DMS53 treated with DMSO at 0.1 percent for 48 hours (cell line): Measurements from ENCODE around the gene SRGAP3.

Source experiments
- DNase-seq: peaks from one replicate; lab custom pipeline; 2025; ENCODE audit not compliant: unreplicated experiment; lab: John Stamatoyannopoulos, UW

The SRGAP3 gene

GRCh38 chr3:9180764-9181117 lies 68.7 kb downstream of the SRGAP3 start:
- no peak for DNase-seq

GRCh38 chr3:9179826-9180763 lies 69.4 kb downstream of the SRGAP3 start:
- DNase-seq = no peak

- DNase-seq = no peak
Observed at GRCh38 chr3:9178697-9179096, 70.7 kb downstream of the SRGAP3 start.

- DNase-seq = no peak
Observed at GRCh38 chr3:9175421-9175820, 74.0 kb downstream of the SRGAP3 start.

- DNase-seq = no peak
Observed at GRCh38 chr3:9173445-9173844, 76.0 kb downstream of the SRGAP3 start.

- DNase-seq = no peak
Observed at GRCh38 chr3:9172851-9173321, 76.6 kb downstream of the SRGAP3 start.

- no peak for DNase-seq
Observed at GRCh38 chr3:9170851-9171160, 78.6 kb downstream of the SRGAP3 start.

GRCh38 chr3:9169956-9170850 lies 79.2 kb downstream of the SRGAP3 start:
- DNase-seq = no peak

GRCh38 chr3:9169326-9169725 lies 80.1 kb downstream of the SRGAP3 start:
- no peak for DNase-seq

GRCh38 chr3:9168241-9168741 lies 81.2 kb downstream of the SRGAP3 start:
- DNase-seq = no peak

- DNase-seq = no peak
Observed at GRCh38 chr3:9167222-9167621, 82.2 kb downstream of the SRGAP3 start.

GRCh38 chr3:9165421-9165820 lies 84.0 kb downstream of the SRGAP3 start:
- DNase-seq = no peak

- DNase-seq = no peak
Observed at GRCh38 chr3:9163289-9163688, 86.2 kb downstream of the SRGAP3 start.

- DNase-seq = no peak
Observed at GRCh38 chr3:9161811-9162210, 87.6 kb downstream of the SRGAP3 start.

GRCh38 chr3:9161298-9161697 lies 88.1 kb downstream of the SRGAP3 start:
- no peak for DNase-seq

GRCh38 chr3:9158865-9159630 lies 90.4 kb downstream of the SRGAP3 start:
- DNase-seq = no peak

GRCh38 chr3:9157651-9158362 lies 91.6 kb downstream of the SRGAP3 start:
- no peak for DNase-seq

- no peak for DNase-seq
Observed at GRCh38 chr3:9156604-9157003, 92.8 kb downstream of the SRGAP3 start.

GRCh38 chr3:9155028-9155427 lies 94.4 kb downstream of the SRGAP3 start:
- no peak for DNase-seq

- no peak for DNase-seq
Observed at GRCh38 chr3:9153904-9154619, 95.4 kb downstream of the SRGAP3 start.
